DMS53 (cell line): Measurements from ENCODE around the gene WWOX.
A peak's percentile ranks its signal among the peaks of the same experiment; 100 is the strongest.

ENCODE experiments used
- DNase-seq: peaks from one replicate; lab custom pipeline; 2025; lab: John Stamatoyannopoulos, UW

Gene WWOX

GRCh38 chr16:78195797-78196196 is 96.3 kb downstream of the WWOX start:
- no peak for DNase-seq

- DNase-seq: no peak
Observed at GRCh38 chr16:78196502-78196901, 97.0 kb downstream of the WWOX start.

- DNase-seq: peak; percentile 5
Observed at GRCh38 chr16:78198288-78198687, 98.8 kb downstream of the WWOX start.

- DNase-seq: peak; percentile 73
Observed at GRCh38 chr16:78199325-78200022, 100.0 kb downstream of the WWOX start.

- no peak for DNase-seq
Observed at GRCh38 chr16:78200023-78200389, 100.6 kb downstream of the WWOX start.

- peak; percentile 57 for DNase-seq
Observed at GRCh38 chr16:78200623-78201096, 101.2 kb downstream of the WWOX start.

GRCh38 chr16:78205506-78205905 is 106.1 kb downstream of the WWOX start:
- DNase-seq: no peak

GRCh38 chr16:78206623-78207223 is 107.3 kb downstream of the WWOX start:
- peak; percentile 3 for DNase-seq

- peak; percentile 72 for DNase-seq
Observed at GRCh38 chr16:78209951-78210661, 110.7 kb downstream of the WWOX start.

GRCh38 chr16:78211020-78211599 is 111.7 kb downstream of the WWOX start:
- no peak for DNase-seq

- peak; percentile 68 for DNase-seq
Observed at GRCh38 chr16:78211946-78212345, 112.5 kb downstream of the WWOX start.

- no peak for DNase-seq
Observed at GRCh38 chr16:78212674-78213073, 113.2 kb downstream of the WWOX start.

- no peak for DNase-seq
Observed at GRCh38 chr16:78213751-78214150, 114.3 kb downstream of the WWOX start.

GRCh38 chr16:78215222-78215621 is 115.8 kb downstream of the WWOX start:
- no peak for DNase-seq

- DNase-seq: no peak
Observed at GRCh38 chr16:78216166-78216745, 116.8 kb downstream of the WWOX start.

GRCh38 chr16:78217276-78217675 is 117.8 kb downstream of the WWOX start:
- no peak for DNase-seq

GRCh38 chr16:78218279-78218678 is 118.8 kb downstream of the WWOX start:
- DNase-seq: no peak

GRCh38 chr16:78218856-78219651 is 119.6 kb downstream of the WWOX start:
- DNase-seq: no peak

- no peak for DNase-seq
Observed at GRCh38 chr16:78220571-78220970, 121.1 kb downstream of the WWOX start.

- DNase-seq: no peak
Observed at GRCh38 chr16:78221892-78222291, 122.4 kb downstream of the WWOX start.

GRCh38 chr16:78224342-78224741 is 124.9 kb downstream of the WWOX start:
- DNase-seq: peak; percentile 21

GRCh38 chr16:78225919-78226318 is 126.5 kb downstream of the WWOX start:
- no peak for DNase-seq
